Measurements from ENCODE around the gene POU3F1.

GRCh38 chr1:37994886-37995566, 51.6 kb downstream of the POU3F1 start:
- no peak for TF ChIP-seq CTCF (IDR thresholded peaks at IDR 0.05; ENCODE audit: low read depth, low read length)
- no peak for TF ChIP-seq EZH2phosphoT487 (IDR thresholded peaks at IDR 0.05; ENCODE audit: low read depth)

All from OCI-LY3 (cell line).